ENCODE data around the gene RPL32.

GRCh38 chr3:12815078-12815477 is 26.3 kb downstream of the RPL32 start:
- TF ChIP-seq GTF2F1 (IDR thresholded peaks at IDR 0.05; ENCODE audit: low read depth, low read length) (no peak), ZNF398 (CRISPR knock-in tag; IDR thresholded peaks at IDR 0.05) (no peak), TEAD2 (tag; IDR thresholded peaks at IDR 0.05) (no peak), ZBTB40 (IDR thresholded peaks at IDR 0.05) (no peak), ZBTB40 (CRISPR knock-in tag; IDR thresholded peaks at IDR 0.05) (no peak), CTCF (IDR thresholded peaks at IDR 0.05 in 2 of 3, conservative IDR thresholded peaks at IDR 0.05 in 1 of 3; ENCODE audit: insufficient read depth in 2 of 3, low read depth in 1 of 3, low read length in 3 of 3) (no peak)
